ENCODE results near the gene CTBP1. TPM values are rescaled to one million over a fixed set of nuclear protein-coding genes. Genes with fewer than 3 reads are reported as not detected.

The CTBP1 gene
- total RNA-seq, 1 experiment from 2014 or later = 136 TPM

DNA sequence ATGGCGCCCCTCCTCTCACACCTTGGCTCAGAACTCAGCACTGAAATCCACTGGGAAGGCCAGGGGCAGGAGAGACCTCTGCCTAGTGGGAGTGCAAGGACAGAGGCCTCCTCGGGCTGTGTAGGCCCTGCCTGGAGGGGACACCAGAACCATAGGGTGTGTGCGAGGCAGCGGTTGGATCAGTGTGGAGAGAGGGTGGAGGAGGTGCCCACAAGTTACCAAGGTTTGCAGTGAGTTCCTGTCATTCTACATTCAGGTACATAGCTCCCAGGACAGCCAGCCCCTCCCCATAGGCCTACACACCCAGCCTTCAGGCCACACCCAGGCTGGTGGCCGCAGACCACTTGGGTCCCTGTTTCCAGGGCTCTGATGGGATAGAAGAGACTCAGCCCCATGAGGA, 57.3 kb downstream of the CTBP1 start:
- DNase-seq = no peak
- Histone ChIP-seq H3K23me2 (ENCODE audit: insufficient read length, low read depth, low read length, poor library complexity, severe bottlenecking) (no peaks in the 10 kb centered on the region), H3K4me2 (ENCODE audit: insufficient read depth, insufficient read length, low read length) (no peak overlapping the region), H3K79me2 (ENCODE audit: insufficient read depth, low read length) (no peaks in the 10 kb centered on the region), H4K5ac (ENCODE audit: insufficient read length, low read depth, low read length) (no peak overlapping the region), H2AFZ (ENCODE audit: low read length) (no peak overlapping the region), H2BK15ac (ENCODE audit: low read depth, low read length) (no peak overlapping the region), H4K91ac (ENCODE audit: insufficient read length, low read depth, low read length) (no peak overlapping the region), H3K14ac (ENCODE audit: insufficient read depth, low read length) (no peak overlapping the region), H3K27me3 (ENCODE audit: insufficient read depth, low read length) (no peaks in the 10 kb centered on the region), H4K8ac (replicated peaks; ENCODE audit: insufficient read length, low read depth, low read length) (no peak overlapping the region), H3K79me1 (ENCODE audit: insufficient read depth, low read depth, low read length, poor library complexity, severe bottlenecking) (no peaks in the 10 kb centered on the region), H2BK20ac (ENCODE audit: low read depth, low read length, poor library complexity, severe bottlenecking) (no peak overlapping the region), H3K9ac (ENCODE audit: extremely low read depth, insufficient read length, low read length) (no peak overlapping the region), H4K20me1 (ENCODE audit: control insufficient read depth, insufficient read depth, insufficient read length) (no peaks in the 10 kb centered on the region), H3K23ac (ENCODE audit: insufficient read length, low read depth, low read length) (no peak overlapping the region), H2BK120ac (ENCODE audit: low read depth, low read length, poor library complexity, severe bottlenecking) (no peak overlapping the region), H3K27ac (ENCODE audit: insufficient read length, low read depth, low read length) (no peak overlapping the region), H3K4ac (ENCODE audit: low read depth, low read length) (no peak overlapping the region), H3T11ph (ENCODE audit: low read length) (no peak overlapping the region), H3K18ac (ENCODE audit: insufficient read length, low read depth, low read length) (no peak overlapping the region), H3K56ac (ENCODE audit: insufficient read length, low read depth, low read length) (no peak overlapping the region), H2BK5ac (ENCODE audit: insufficient read length, low read length) (no peak overlapping the region), H2BK12ac (ENCODE audit: insufficient read length, low read depth, low read length) (no peak overlapping the region), H2AK5ac (ENCODE audit: insufficient read length, low read length) (no peak overlapping the region), H3K9me3 (ENCODE audit: control insufficient read depth, low read depth, low read length) (no peaks in the 10 kb centered on the region), H3K4me1 (ENCODE audit: insufficient read depth, low read length) (no peaks in the 10 kb centered on the region)
- H3K4me3 Mint-ChIP-seq = no peak overlapping the region
- peaks cover 15% of the 10 kb centered on the region for H3K27me3 Mint-ChIP-seq (ENCODE audit: low read depth)
- no CpG with 5 or more reads among the region's 5 CpGs for WGBS (ENCODE audit: extremely low coverage, insufficient read length, low lambda C conversion rate)
- no peaks in the 10 kb centered on the region; a peak in 1 of 7 replicates for H3K36me3 Mint-ChIP-seq (ENCODE audit: insufficient read depth in 1 of 3, low read depth in 3 of 3)
- no peak overlapping the region for H3K27ac Mint-ChIP-seq
- peaks cover 0 to 6% of the 10 kb centered on the region in 2 experiments; a peak in 3 of 5 replicates for H3K9me3 Mint-ChIP-seq
- H3K4me1 Mint-ChIP-seq = no peaks in the 10 kb centered on the region
- TF ChIP-seq, protein P1, sequence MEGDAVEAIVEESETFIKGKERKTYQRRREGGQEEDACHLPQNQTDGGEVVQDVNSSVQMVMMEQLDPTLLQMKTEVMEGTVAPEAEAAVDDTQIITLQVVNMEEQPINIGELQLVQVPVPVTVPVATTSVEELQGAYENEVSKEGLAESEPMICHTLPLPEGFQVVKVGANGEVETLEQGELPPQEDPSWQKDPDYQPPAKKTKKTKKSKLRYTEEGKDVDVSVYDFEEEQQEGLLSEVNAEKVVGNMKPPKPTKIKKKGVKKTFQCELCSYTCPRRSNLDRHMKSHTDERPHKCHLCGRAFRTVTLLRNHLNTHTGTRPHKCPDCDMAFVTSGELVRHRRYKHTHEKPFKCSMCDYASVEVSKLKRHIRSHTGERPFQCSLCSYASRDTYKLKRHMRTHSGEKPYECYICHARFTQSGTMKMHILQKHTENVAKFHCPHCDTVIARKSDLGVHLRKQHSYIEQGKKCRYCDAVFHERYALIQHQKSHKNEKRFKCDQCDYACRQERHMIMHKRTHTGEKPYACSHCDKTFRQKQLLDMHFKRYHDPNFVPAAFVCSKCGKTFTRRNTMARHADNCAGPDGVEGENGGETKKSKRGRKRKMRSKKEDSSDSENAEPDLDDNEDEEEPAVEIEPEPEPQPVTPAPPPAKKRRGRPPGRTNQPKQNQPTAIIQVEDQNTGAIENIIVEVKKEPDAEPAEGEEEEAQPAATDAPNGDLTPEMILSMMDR (conservative IDR thresholded peaks at IDR 0.05) = no peak

Data from H9 (cell line).